ENCODE results near the gene NUB1. TPM values are rescaled to one million over a fixed set of nuclear protein-coding genes. Genes with fewer than 3 reads are reported as not detected.

NUB1 gene
- total RNA-seq, 1 donor from 2014 or later, result 55.2 TPM

GRCh38 chr7:151400626-151401315 lies 59.2 kb downstream of the NUB1 start:
- intact Hi-C loops (cut with DNase I), result no loop called here
- no peak for TF ChIP-seq CTCF (IDR thresholded peaks at IDR 0.05)
- Histone ChIP-seq H3K4me3 (no peak overlapping the region), H3K27ac (no peak overlapping the region), H3K36me3 (no peaks in the 10 kb centered on the region), H3K4me1 (peaks cover 5% of the 10 kb centered on the region), H3K27me3 (no peaks in the 10 kb centered on the region), H3K9me3 (no peaks in the 10 kb centered on the region)
- ATAC-seq (no peak), DNase-seq (peak; percentile 36)

GRCh38 chr7:151402029-151402835 lies 60.6 kb downstream of the NUB1 start:
- H3K4me1 ChIP-seq, result peaks cover 5% of the 10 kb centered on the region
- no peak for TF ChIP-seq CTCF (IDR thresholded peaks at IDR 0.05)
- no peak overlapping the region for H3K4me3 ChIP-seq
- DNase-seq (no peak), ATAC-seq (no peak)
- no peaks in the 10 kb centered on the region for H3K27me3 ChIP-seq
- H3K9me3 ChIP-seq, result no peaks in the 10 kb centered on the region
- intact Hi-C loops (cut with DNase I), result no loop called here
- H3K27ac ChIP-seq, result no peak overlapping the region
- no peaks in the 10 kb centered on the region for H3K36me3 ChIP-seq

GRCh38 chr7:151403764-151404163 lies 62.2 kb downstream of the NUB1 start:
- H3K27me3 ChIP-seq, result no peaks in the 10 kb centered on the region
- ATAC-seq (no peak), DNase-seq (peak; percentile 54)
- no peak overlapping the region for H3K27ac ChIP-seq
- no peak overlapping the region for H3K4me3 ChIP-seq
- no peaks in the 10 kb centered on the region for H3K36me3 ChIP-seq
- peaks cover 5% of the 10 kb centered on the region for H3K4me1 ChIP-seq
- H3K9me3 ChIP-seq, result no peaks in the 10 kb centered on the region
- no peak for TF ChIP-seq CTCF (IDR thresholded peaks at IDR 0.05)
- intact Hi-C loops (cut with DNase I), result no loop called here

DNA sequence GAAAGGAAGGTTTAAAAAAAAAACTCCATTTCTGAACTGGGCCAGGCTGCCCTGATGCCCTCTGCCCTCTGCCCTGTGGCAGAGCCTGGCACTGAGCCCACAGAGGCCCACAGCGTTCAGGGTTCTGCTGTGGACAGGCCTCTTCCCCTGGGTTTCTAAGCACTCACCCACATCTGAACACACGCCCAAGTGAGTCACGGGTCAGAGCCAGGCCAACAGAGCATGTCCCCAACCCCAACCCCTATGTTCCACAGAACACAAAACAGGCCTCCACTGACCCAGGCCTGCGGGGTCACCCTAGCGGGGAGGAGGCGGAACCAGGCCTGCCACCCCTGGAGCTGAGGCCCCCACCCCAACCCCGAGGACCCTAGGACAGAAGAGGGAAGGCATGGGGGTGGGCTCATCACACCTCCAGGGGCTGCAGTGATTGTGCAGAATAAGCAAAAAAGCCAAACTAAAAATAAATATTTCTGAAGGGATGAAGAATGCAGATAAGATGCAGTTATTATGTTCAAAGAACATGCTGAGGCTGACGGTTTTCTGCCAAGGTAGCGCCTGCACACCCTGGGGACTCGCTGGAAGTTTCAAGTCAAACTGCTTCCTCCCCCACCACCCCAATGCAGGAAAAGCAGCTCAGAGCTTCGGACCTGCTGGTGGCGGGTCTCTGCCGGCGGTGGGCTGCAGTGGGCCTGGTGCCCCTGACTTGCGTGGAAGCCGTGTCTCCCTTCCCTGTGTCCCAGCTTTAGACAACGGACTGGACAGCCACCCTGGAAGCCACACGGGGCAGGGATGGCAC lies 62.8 kb downstream of the NUB1 start:
- no peak for TF ChIP-seq CTCF (IDR thresholded peaks at IDR 0.05)
- Histone ChIP-seq H3K36me3 (no peaks in the 10 kb centered on the region), H3K4me1 (peaks cover 7% of the 10 kb centered on the region), H3K4me3 (no peak overlapping the region), H3K9me3 (no peaks in the 10 kb centered on the region), H3K27ac (no peak overlapping the region), H3K27me3 (peaks cover 4% of the 10 kb centered on the region)
- peak; percentile 82 for DNase-seq
- ATAC-seq, result peak; percentile 90
- intact Hi-C loops (cut with DNase I), result no loop called here

DNA sequence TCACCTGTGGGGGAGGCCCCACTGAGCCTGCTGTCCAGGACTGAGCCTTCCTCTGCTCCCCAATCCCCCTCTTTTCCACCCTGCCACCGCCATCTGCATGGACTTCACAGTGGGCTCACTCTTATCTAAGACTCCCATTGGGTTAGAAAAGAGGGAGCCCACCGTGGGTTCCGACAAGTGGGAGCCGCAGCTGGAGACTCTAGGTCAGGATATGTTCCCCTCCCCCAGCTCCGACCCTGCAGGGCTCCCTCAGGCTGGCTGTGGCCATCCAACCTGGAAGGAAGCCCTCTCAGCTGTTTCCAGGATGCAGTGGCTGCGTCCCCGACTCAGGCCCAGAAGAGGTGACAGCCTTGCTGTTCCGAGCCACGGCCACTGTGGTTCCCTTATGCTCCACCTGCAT lies 63.4 kb downstream of the NUB1 start:
- peaks cover 13% of the 10 kb centered on the region for H3K4me1 ChIP-seq
- H3K27ac ChIP-seq, result no peak overlapping the region
- ATAC-seq (no peak), DNase-seq (no peak)
- no peak overlapping the region for H3K4me3 ChIP-seq
- no peaks in the 10 kb centered on the region for H3K36me3 ChIP-seq
- no peak for TF ChIP-seq CTCF (IDR thresholded peaks at IDR 0.05)
- no peaks in the 10 kb centered on the region for H3K9me3 ChIP-seq
- intact Hi-C loops (cut with DNase I), result no loop called here
- peaks cover 10% of the 10 kb centered on the region for H3K27me3 ChIP-seq

Data from upper lobe of right lung (tissue), 1 donor.